ENCODE results near the gene HGFAC.

HGFAC gene

GRCh38 chr4:3411676-3412075 is 30.1 kb upstream of the HGFAC start:
- H3K4me3 ChIP-seq (ENCODE audit: low read depth, low read length): no peak overlapping the region
- in situ Hi-C loops (cut with HindIII; ENCODE audit: low sequenced_read_pairs): no loop called here
- no peak for TF ChIP-seq CTCF (IDR thresholded peaks at IDR 0.05; ENCODE audit: low read depth, low read length)
- no peak for DNase-seq (ENCODE audit: low read depth, low spot score)

DNA sequence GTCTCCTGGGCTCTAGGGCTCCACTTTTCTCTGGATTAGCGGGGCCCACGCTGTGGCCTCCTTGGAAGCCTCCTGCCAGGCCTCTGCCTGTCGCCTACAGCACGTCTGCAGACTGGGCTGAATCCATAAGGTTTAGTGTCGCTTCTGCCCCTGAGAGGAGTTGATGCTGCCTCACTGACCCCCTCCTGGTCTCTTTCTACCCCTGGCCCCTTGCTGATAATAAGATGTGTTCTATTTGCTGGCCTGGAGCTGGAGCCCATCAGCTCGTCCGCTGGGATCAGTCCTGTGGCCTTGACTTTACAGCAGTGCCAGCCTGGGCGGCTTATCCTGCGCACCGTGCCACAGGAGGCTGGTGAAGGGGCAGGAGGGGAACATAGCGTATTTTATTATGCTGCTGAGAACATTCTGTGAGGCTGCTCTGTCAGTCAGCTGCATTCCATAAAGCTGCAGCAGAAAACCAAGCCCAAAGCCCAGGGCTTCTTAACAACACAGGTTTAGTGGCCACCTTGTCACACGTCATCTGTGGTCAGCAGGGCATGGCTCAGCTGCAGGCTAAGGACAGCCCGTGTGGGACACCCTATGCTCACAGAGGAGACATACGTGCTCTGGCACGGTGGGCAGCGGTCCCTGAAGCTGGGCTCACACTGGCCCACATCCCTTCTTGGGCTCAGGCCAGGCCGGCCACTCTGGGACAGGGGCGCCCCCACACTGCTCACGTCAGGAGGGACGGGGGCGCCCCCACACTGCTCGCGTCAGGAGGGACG is 29.3 kb upstream of the HGFAC start:
- no peak for DNase-seq (ENCODE audit: low read depth, low spot score)
- TF ChIP-seq CTCF (IDR thresholded peaks at IDR 0.05; ENCODE audit: low read depth, low read length): no peak
- in situ Hi-C loops (cut with HindIII; ENCODE audit: low sequenced_read_pairs): no loop called here
- no peak overlapping the region for H3K4me3 ChIP-seq (ENCODE audit: low read depth, low read length)

DNA sequence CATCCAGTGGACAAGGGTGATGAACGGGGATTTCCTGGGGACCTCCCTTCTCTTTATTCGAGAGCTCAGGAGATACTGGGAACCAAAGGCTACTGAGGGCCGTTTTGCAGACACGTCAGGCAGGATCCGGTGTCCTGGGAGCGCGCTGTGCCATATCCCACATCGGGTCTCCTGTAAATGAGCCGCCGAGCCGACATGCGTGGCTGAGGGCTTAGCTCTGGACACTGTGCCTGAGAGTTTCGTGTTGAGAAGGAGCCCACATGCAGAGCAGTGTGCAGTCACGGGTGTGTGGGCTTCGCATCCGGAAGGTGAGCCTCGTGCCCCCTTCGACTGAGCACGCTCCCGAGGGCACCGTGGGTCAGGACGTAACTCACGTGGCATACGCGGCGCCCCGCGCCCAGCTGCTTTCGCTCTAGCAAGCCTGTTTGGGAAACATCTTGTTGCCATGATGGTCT is 28.5 kb upstream of the HGFAC start:
- no peak overlapping the region for H3K4me3 ChIP-seq (ENCODE audit: low read depth, low read length)
- no peak for DNase-seq (ENCODE audit: low read depth, low spot score)
- TF ChIP-seq CTCF (IDR thresholded peaks at IDR 0.05; ENCODE audit: low read depth, low read length): no peak
- in situ Hi-C loops (cut with HindIII; ENCODE audit: low sequenced_read_pairs): no loop called here

- no peak for DNase-seq (ENCODE audit: low read depth, low spot score)
- TF ChIP-seq CTCF (IDR thresholded peaks at IDR 0.05; ENCODE audit: low read depth, low read length): no peak
- H3K4me3 ChIP-seq (ENCODE audit: low read depth, low read length): no peak overlapping the region
- in situ Hi-C loops (cut with HindIII; ENCODE audit: low sequenced_read_pairs): no loop called here
These were observed 27.9 kb upstream of the HGFAC start for GRCh38 chr4:3413675-3414420.

- no peak for DNase-seq (ENCODE audit: low read depth, low spot score)
- in situ Hi-C loops (cut with HindIII; ENCODE audit: low sequenced_read_pairs): no loop called here
- H3K4me3 ChIP-seq (ENCODE audit: low read depth, low read length): no peak overlapping the region
- no peak for TF ChIP-seq CTCF (IDR thresholded peaks at IDR 0.05; ENCODE audit: low read depth, low read length)
These were observed 27.1 kb upstream of the HGFAC start for GRCh38 chr4:3414421-3415279.

DNA sequence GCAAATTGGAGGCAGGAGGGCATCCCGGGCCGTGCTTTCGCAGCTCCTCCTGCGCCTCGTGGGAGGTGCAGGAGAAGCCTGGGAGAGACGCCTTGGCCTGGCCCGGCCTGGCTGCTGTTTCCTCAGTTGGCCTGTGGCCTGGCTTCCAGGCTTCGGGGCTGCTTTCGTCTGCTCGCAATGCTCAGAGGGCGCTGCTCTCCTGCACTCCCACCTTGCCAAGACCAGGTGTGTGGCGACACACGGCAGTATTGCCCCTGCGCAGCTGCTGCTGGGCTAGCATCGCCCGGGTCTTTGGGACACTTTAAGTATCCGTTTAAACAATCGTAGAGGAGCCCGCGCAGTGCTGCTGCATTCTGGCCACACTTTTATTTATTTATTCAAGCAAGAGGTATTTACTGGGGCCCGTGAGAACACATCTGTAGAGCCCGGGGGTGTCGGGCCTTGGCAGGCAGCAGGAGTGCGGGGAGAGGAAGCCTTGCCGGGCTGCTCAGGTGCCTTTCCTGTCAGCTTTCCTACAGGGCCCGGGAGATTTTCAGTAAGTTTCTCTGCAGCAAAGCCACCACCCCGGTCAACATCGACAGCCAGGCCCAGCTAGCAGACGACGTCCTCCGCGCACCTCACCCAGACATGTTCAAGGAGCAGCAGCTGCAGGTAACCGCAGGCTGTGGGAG is 26.2 kb upstream of the HGFAC start:
- no peak for DNase-seq (ENCODE audit: low read depth, low spot score)
- in situ Hi-C loops (cut with HindIII; ENCODE audit: low sequenced_read_pairs): no loop called here
- H3K4me3 ChIP-seq (ENCODE audit: low read depth, low read length): no peak overlapping the region
- no peak for TF ChIP-seq CTCF (IDR thresholded peaks at IDR 0.05; ENCODE audit: low read depth, low read length)
